ENCODE measurements around the gene GCK. TPM values are rescaled to one million over a fixed set of nuclear protein-coding genes. Genes with fewer than 3 reads are reported as not detected.

The GCK gene
- total RNA-seq, 1 donor from 2014 or later = 2.7 TPM

- TF ChIP-seq, protein P1, sequence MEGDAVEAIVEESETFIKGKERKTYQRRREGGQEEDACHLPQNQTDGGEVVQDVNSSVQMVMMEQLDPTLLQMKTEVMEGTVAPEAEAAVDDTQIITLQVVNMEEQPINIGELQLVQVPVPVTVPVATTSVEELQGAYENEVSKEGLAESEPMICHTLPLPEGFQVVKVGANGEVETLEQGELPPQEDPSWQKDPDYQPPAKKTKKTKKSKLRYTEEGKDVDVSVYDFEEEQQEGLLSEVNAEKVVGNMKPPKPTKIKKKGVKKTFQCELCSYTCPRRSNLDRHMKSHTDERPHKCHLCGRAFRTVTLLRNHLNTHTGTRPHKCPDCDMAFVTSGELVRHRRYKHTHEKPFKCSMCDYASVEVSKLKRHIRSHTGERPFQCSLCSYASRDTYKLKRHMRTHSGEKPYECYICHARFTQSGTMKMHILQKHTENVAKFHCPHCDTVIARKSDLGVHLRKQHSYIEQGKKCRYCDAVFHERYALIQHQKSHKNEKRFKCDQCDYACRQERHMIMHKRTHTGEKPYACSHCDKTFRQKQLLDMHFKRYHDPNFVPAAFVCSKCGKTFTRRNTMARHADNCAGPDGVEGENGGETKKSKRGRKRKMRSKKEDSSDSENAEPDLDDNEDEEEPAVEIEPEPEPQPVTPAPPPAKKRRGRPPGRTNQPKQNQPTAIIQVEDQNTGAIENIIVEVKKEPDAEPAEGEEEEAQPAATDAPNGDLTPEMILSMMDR (IDR thresholded peaks at IDR 0.05) = no peak
- Histone ChIP-seq H3K4me3 (no peak overlapping the region), H3K27me3 (no peaks in the 10 kb centered on the region), H3K36me3 (no peaks in the 10 kb centered on the region), H3K4me1 (no peaks in the 10 kb centered on the region), H3K9me3 (no peaks in the 10 kb centered on the region), H3K27ac (no peak overlapping the region)
- no peak for DNase-seq (ENCODE audit: low spot score in 2 of 2)
- intact Hi-C loops (cut with DNase I) = no loop called here
These were observed 35.3 kb downstream of the GCK start for GRCh38 chr7:44153948-44154335.

- TF ChIP-seq, protein P1 (IDR thresholded peaks at IDR 0.05) = no peak
These were observed 36.0 kb downstream of the GCK start for GRCh38 chr7:44152971-44153947.

GRCh38 chr7:44151956-44152355 lies 37.3 kb downstream of the GCK start:
- intact Hi-C loops (cut with DNase I) = no loop called here
- H3K27me3 ChIP-seq = no peaks in the 10 kb centered on the region
- TF ChIP-seq, protein P1 (IDR thresholded peaks at IDR 0.05) = no peak

More at GRCh38 chr7:44152971-44153947, 36.0 kb downstream of the GCK start:
- H3K27ac ChIP-seq = no peak overlapping the region
- intact Hi-C loops (cut with DNase I) = no loop called here
- DNase-seq (ENCODE audit: low spot score in 2 of 2) = no peak
- H3K36me3 ChIP-seq = no peaks in the 10 kb centered on the region
- H3K4me1 ChIP-seq = no peaks in the 10 kb centered on the region
- H3K27me3 ChIP-seq = no peaks in the 10 kb centered on the region
- H3K9me3 ChIP-seq = no peaks in the 10 kb centered on the region
- H3K4me3 ChIP-seq = no peak overlapping the region

GRCh38 chr7:44150966-44151941 lies 38.0 kb downstream of the GCK start:
- no peak overlapping the region for H3K27ac ChIP-seq
- intact Hi-C loops (cut with DNase I) = no loop called here
- no peaks in the 10 kb centered on the region for H3K27me3 ChIP-seq
- no peak overlapping the region for H3K4me3 ChIP-seq
- no peaks in the 10 kb centered on the region for H3K36me3 ChIP-seq
- TF ChIP-seq, protein P1 (IDR thresholded peaks at IDR 0.05) = no peak
- H3K4me1 ChIP-seq = no peaks in the 10 kb centered on the region
- H3K9me3 ChIP-seq = no peaks in the 10 kb centered on the region
- DNase-seq (ENCODE audit: low spot score in 2 of 2) = no peak

More at GRCh38 chr7:44151956-44152355, 37.3 kb downstream of the GCK start:
- Histone ChIP-seq H3K27ac (no peak overlapping the region), H3K4me3 (no peak overlapping the region), H3K4me1 (no peaks in the 10 kb centered on the region), H3K36me3 (no peaks in the 10 kb centered on the region), H3K9me3 (no peaks in the 10 kb centered on the region)
- DNase-seq (ENCODE audit: low spot score in 2 of 2) = no peak

DNA sequence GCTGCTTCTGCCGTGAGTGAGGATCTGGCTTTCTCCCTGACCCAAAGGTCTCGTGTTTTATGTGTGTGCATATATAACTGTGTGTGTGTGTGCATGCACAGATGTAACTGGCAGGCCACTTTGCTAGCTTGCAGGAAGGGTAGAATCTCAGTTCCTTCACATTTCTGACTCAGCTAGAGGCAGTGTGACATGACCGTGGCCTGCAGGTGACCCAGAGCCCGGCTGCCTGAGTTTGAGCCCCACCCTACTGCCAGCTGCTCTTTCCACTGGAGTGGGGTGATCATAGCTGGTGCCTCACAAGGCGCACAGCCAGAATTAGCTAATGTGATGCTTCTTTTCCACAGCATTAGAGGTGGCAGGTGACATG lies 38.8 kb downstream of the GCK start:
- Histone ChIP-seq H3K36me3 (no peaks in the 10 kb centered on the region), H3K27me3 (no peaks in the 10 kb centered on the region), H3K4me1 (peaks cover 0 to 4% of the 10 kb centered on the region in 2 donors), H3K27ac (no peak overlapping the region), H3K9me3 (no peaks in the 10 kb centered on the region), H3K4me3 (no peak overlapping the region)
- TF ChIP-seq, protein P1 (IDR thresholded peaks at IDR 0.05) = no peak
- intact Hi-C loops (cut with DNase I) = no loop called here
- no peak for DNase-seq (ENCODE audit: low spot score in 2 of 2)
